DOHH2 (cell line): ENCODE measurements around the gene TTLL9.

Experiments used
- H3F3A ChIP-seq: fragments of 200-600 bp; sonication (generic), shearing (Covaris generic); 2 replicates; pipeline ENCODE4 v1.6.0; 2016; ENCODE audit warnings: antibody characterized with exemption, mild to moderate bottlenecking; ENCODE audit not compliant: control insufficient read depth, insufficient read depth
- H3K27ac ChIP-seq: fragments of 200-600 bp; sonication (generic); 2 replicates; pipeline ENCODE4 v1.5.1; 2014; ENCODE audit warnings: low read depth, mild to moderate bottlenecking, low read length, moderate library complexity
- H3K27me3 ChIP-seq: fragments of 200-600 bp; sonication (generic); 2 replicates; pipeline ENCODE4 v1.6.1; 2014; ENCODE audit warnings: mild to moderate bottlenecking, low read length, mixed read lengths; ENCODE audit not compliant: control insufficient read depth
- H3K36me3 ChIP-seq: fragments of 200-600 bp; sonication (generic); 2 replicates; pipeline ENCODE4 v1.6.1; 2014; ENCODE audit warnings: mild to moderate bottlenecking, low read length, moderate library complexity, mixed read lengths; ENCODE audit not compliant: control insufficient read depth
- H3K4me1 ChIP-seq: fragments of 200-600 bp; sonication (generic); 2 replicates; pipeline ENCODE4 v1.6.1; 2014; ENCODE audit warnings: mild to moderate bottlenecking, low read length, mixed read lengths; ENCODE audit not compliant: control insufficient read depth
- H3K4me2 ChIP-seq: fragments of 200-600 bp; sonication (generic); 2 replicates; pipeline ENCODE4 v1.6.0; 2014; ENCODE audit warnings: mild to moderate bottlenecking, low read length, moderate library complexity
- H3K4me3 ChIP-seq: fragments of 200-600 bp; sonication (generic); 2 replicates; pipeline ENCODE4 v1.5.1; 2014; ENCODE audit warnings: mild to moderate bottlenecking, low read length, mixed read lengths
- H3K79me2 ChIP-seq: fragments of 200-600 bp; sonication (generic); 2 replicates; pipeline ENCODE4 v1.6.1; 2014; ENCODE audit warnings: mild to moderate bottlenecking, low read length, mixed read lengths; ENCODE audit not compliant: control insufficient read depth
- H3K9me2 ChIP-seq: fragments of 200-600 bp; sonication (generic); replicated peaks from 2 replicates; pipeline ENCODE4 v1.6.1; 2014; ENCODE audit warnings: mild to moderate bottlenecking, low read length, mixed read lengths; ENCODE audit not compliant: control insufficient read depth
- H3K9me3 ChIP-seq: fragments of 200-600 bp; sonication (generic); 2 replicates; pipeline ENCODE4 v1.6.1; 2014; ENCODE audit warnings: antibody characterized with exemption, low read length, mixed read lengths; ENCODE audit not compliant: control insufficient read depth, insufficient read depth
- H4K20me1 ChIP-seq: fragments of 200-600 bp; sonication (generic); 2 replicates; pipeline ENCODE4 v1.6.0; 2014; ENCODE audit warnings: low read depth, mild to moderate bottlenecking, antibody characterized with exemption, low read length, moderate library complexity; ENCODE audit not compliant: control insufficient read depth, insufficient read depth
- EZH2phosphoT487 ChIP-seq: fragments of 200-600 bp; sonication (generic); IDR thresholded peaks from 2 replicates; pipeline ENCODE4 v1.6.1; 2017; ENCODE audit warnings: borderline replicate concordance, mild to moderate bottlenecking, antibody characterized with exemption, low read length, moderate library complexity, mixed read lengths
- TF ChIP-seq, protein P1 (sequence below): fragments of 200-600 bp; sonication (generic); IDR thresholded peaks from one replicate; pipeline ENCODE4 v1.5.1; 2014; ENCODE audit warnings: antibody characterized with exemption, mild to moderate bottlenecking, low read depth, low read length; ENCODE audit not compliant: poor library complexity, severe bottlenecking

The TTLL9 gene

DNA sequence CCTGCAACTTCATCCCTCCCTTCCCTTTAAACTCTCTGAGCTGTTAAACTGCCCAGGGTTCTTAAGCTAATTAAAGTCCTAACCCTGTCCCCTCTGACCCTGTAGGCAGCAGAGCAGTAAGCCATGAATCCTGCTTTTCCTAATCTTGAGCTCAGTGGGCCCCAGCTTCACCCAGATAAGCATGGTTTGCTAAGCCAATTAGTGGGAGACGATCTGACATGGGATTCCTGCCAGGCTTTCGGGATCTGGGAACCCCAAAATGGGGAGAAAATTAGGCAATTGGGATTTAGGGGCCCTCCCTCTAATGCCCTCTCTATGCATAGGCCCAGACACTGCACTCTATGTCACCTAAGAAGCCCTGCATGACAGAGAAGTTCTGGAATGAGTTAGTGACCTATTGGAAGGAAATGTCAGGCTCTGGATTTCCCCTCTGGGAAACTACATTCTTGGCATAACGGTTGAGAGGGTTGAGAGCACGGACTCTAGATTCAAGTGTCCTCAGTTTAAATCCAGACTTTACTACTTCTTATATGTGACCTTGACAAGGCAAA, 102.1 kb downstream of the TTLL9 start:
- Histone ChIP-seq H3K27me3 (peaks cover 39% of the 10 kb centered on the region), H3K79me2 (no peaks in the 10 kb centered on the region), H3K36me3 (no peaks in the 10 kb centered on the region), H3K4me2 (no peak overlapping the region), H3K9me2 (no peaks in the 10 kb centered on the region), H3K4me3 (no peak overlapping the region), H3F3A (no peaks in the 10 kb centered on the region), H3K27ac (no peak overlapping the region), H3K4me1 (no peaks in the 10 kb centered on the region), H3K9me3 (no peaks in the 10 kb centered on the region), H4K20me1 (no peaks in the 10 kb centered on the region)
- TF ChIP-seq EZH2phosphoT487, result no peak
- TF ChIP-seq, protein P1, sequence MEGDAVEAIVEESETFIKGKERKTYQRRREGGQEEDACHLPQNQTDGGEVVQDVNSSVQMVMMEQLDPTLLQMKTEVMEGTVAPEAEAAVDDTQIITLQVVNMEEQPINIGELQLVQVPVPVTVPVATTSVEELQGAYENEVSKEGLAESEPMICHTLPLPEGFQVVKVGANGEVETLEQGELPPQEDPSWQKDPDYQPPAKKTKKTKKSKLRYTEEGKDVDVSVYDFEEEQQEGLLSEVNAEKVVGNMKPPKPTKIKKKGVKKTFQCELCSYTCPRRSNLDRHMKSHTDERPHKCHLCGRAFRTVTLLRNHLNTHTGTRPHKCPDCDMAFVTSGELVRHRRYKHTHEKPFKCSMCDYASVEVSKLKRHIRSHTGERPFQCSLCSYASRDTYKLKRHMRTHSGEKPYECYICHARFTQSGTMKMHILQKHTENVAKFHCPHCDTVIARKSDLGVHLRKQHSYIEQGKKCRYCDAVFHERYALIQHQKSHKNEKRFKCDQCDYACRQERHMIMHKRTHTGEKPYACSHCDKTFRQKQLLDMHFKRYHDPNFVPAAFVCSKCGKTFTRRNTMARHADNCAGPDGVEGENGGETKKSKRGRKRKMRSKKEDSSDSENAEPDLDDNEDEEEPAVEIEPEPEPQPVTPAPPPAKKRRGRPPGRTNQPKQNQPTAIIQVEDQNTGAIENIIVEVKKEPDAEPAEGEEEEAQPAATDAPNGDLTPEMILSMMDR, result no peak

DNA sequence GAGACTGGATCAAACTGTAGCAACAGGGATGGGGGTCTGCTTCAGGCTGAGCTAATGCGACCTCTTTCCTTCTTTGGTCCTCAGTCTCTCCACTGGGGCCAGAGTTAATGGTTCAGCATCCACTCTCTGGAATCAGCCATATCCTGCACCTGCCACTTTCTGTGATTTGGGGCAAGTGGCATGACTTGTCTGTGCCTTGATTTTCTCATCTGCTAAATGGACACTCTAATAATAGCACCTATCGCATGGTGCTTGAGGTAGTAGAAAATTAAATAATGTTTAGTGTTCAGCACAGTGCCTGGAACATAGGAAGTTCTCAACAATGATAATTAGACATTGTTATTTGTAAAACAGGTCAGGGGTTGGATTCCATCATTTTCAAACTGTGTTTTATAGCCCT, 103.9 kb downstream of the TTLL9 start:
- Histone ChIP-seq H3K9me3 (no peaks in the 10 kb centered on the region), H3K27ac (no peak overlapping the region), H3K36me3 (no peaks in the 10 kb centered on the region), H3K79me2 (no peaks in the 10 kb centered on the region), H3K4me3 (no peak overlapping the region), H3K4me2 (no peak overlapping the region), H3K4me1 (no peaks in the 10 kb centered on the region), H4K20me1 (no peaks in the 10 kb centered on the region), H3F3A (no peaks in the 10 kb centered on the region), H3K9me2 (no peaks in the 10 kb centered on the region), H3K27me3 (peaks cover 33% of the 10 kb centered on the region)
- TF ChIP-seq, protein P1, result no peak
- TF ChIP-seq EZH2phosphoT487, result no peak

DNA sequence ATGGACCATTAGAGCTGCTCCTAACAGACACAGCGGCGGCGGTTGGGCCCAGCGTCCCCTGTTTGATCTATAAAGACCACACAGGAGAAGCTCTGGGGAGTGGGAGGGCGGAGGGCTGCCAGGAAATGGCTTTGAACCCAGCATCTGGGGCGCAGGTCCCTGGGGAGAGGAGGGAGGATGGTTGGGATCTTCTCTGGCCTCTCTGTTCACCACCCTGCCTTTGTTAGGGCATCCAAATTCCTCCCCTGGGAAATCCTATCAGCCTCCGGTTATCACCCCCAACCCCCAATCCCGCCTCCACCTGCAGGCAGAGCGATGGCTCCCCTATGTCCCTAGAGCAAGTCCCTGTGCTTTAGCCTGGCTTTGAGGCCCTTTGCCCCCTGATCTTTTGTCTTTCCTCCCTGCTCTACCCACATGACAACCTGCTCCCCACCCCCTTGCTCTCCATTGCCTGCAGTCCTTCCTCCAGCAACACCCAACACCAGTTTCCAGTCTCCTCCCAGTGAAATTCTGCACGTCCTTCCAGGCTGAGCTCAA, 104.6 kb downstream of the TTLL9 start:
- H3K9me2 ChIP-seq, result no peaks in the 10 kb centered on the region
- no peak for TF ChIP-seq EZH2phosphoT487
- TF ChIP-seq, protein P1, result no peak
- H3K36me3 ChIP-seq, result no peaks in the 10 kb centered on the region
- no peak overlapping the region for H3K4me3 ChIP-seq
- no peak overlapping the region for H3K4me2 ChIP-seq
- H4K20me1 ChIP-seq, result no peaks in the 10 kb centered on the region
- H3F3A ChIP-seq, result no peaks in the 10 kb centered on the region
- H3K27me3 ChIP-seq, result peaks cover 26% of the 10 kb centered on the region
- H3K9me3 ChIP-seq, result no peaks in the 10 kb centered on the region
- H3K27ac ChIP-seq, result no peak overlapping the region
- no peaks in the 10 kb centered on the region for H3K4me1 ChIP-seq
- no peaks in the 10 kb centered on the region for H3K79me2 ChIP-seq
